Panc1 (cell line): ENCODE results near the gene PGPEP1. TPM values are rescaled to one million over a fixed set of nuclear protein-coding genes. Genes with fewer than 3 reads are reported as not detected.

Source experiments
- ATAC-seq: fragments of 200-7000 bp; cut with Tn5 transposase; 2 replicates; pipeline ENCODE4 v1.9.1; 2020; ENCODE audit warnings: mild to moderate bottlenecking, moderate library complexity
- BruUV-seq: library from RNA; stranded (reverse); fragments of 400-500 nt; replicated peaks from 2 replicates; lab custom pipeline; 2021; lab: Mats Ljungman, UMichigan
- CTCF ChIA-PET: fragments of 300-600 bp; sonication (Branson Sonifier 250); formaldehyde crosslinking; loops from one replicate; lab custom pipeline; 2022; ENCODE audit warnings: antibody characterized with exemption; lab: Charles Lee
- POLR2A ChIA-PET: fragments of 300-600 bp; sonication (Branson Sonifier 250); formaldehyde crosslinking; loops from one replicate; lab custom pipeline; 2022; ENCODE audit warnings: antibody characterized with exemption; lab: Charles Lee
- DNase-seq: peaks from one replicate; pipeline ENCODE4 v3.0.0-alpha.2; 2010; ENCODE audit warnings: low read depth, low spot score
- H3K27ac ChIP-seq: 2 replicates; pipeline ENCODE4 v1.5.1; 2011; ENCODE audit warnings: mild to moderate bottlenecking, low read length, inconsistent platforms
- H3K27me3 ChIP-seq: fragments of 200-500 bp; sonication (Bioruptor generic); 2 replicates; pipeline ENCODE4 v1.6.0; 2014; ENCODE audit warnings: low read length, inconsistent platforms; ENCODE audit not compliant: control insufficient read depth, insufficient read depth
- H3K36me3 ChIP-seq: fragments of 200-500 bp; sonication (Bioruptor generic); 2 replicates; pipeline ENCODE4 v1.5.1; 2014; ENCODE audit warnings: inconsistent platforms, mild to moderate bottlenecking, low read length, moderate library complexity; ENCODE audit not compliant: control insufficient read depth, insufficient read depth
- H3K4me1 ChIP-seq: 2 replicates; pipeline ENCODE4 v1.5.1; 2011; ENCODE audit warnings: inconsistent platforms, mild to moderate bottlenecking, low read length, moderate library complexity; ENCODE audit not compliant: control insufficient read depth, insufficient read depth
- H3K4me3 ChIP-seq, 2 experiments: 2 replicates each; pipeline ENCODE4 v1.5.1; 2011 to 2012; ENCODE audit warnings: low read depth in 2 of 2, low read length in 2 of 2, mild to moderate bottlenecking in 2 of 2, inconsistent platforms in 1 of 2, moderate library complexity in 1 of 2
- H3K9me3 ChIP-seq: fragments of 200-500 bp; sonication (Bioruptor generic); 2 replicates; pipeline ENCODE4 v1.5.1; 2014; ENCODE audit warnings: low read depth, mild to moderate bottlenecking, inconsistent platforms, low read length, moderate library complexity; ENCODE audit not compliant: control insufficient read depth, insufficient read depth
- POLR2AphosphoS5 ChIP-seq: IDR thresholded peaks from 2 replicates; pipeline ENCODE4 v1.6.1; 2012; ENCODE audit warnings: mild to moderate bottlenecking, low read depth, low read length, moderate library complexity
- SIN3A ChIP-seq: IDR thresholded peaks from 2 replicates; pipeline ENCODE4 v1.6.1; 2012; ENCODE audit warnings: low read depth, mild to moderate bottlenecking, low read length, moderate library complexity, borderline replicate concordance; ENCODE audit not compliant: insufficient read depth
- TCF7L2 ChIP-seq: IDR thresholded peaks from 2 replicates; pipeline ENCODE4 v1.6.1; 2011; ENCODE audit warnings: mild to moderate bottlenecking, low read depth, low read length, inconsistent platforms
- in situ Hi-C: cut with HindIII; loops from 2 replicates; pipeline ENCODE4 v1.10.0; 2016; ENCODE audit warnings: low sequenced_read_pairs, low pct_unique_long_range_greater_than_20kb
- intact Hi-C: fragments of 100-400 bp; cut with micrococcal nuclease; formaldehyde crosslinking; loops from one replicate; pipeline ENCODE4 v1.10.0; 2022; ENCODE audit not compliant: unreplicated experiment
- total RNA-seq: library from RNA; stranded (reverse); gene quantifications from one replicate; pipeline ENCODE4 v1.2.1, GENCODE V29; 2021; ENCODE audit not compliant: unreplicated experiment
- TF ChIP-seq, protein P1 (sequence below): fragments of 450-650 bp; IDR thresholded peaks from 2 replicates; pipeline ENCODE4 v1.5.1; 2017; ENCODE audit warnings: mild to moderate bottlenecking
- TF ChIP-seq, protein P2 (sequence below), 2 experiments: IDR thresholded peaks; 2 replicates each; pipeline ENCODE4 v1.6.1; 2011 to 2012; ENCODE audit warnings: low read depth in 2 of 2, control low read depth in 1 of 2, low read length in 1 of 2, mild to moderate bottlenecking in 1 of 2, moderate library complexity in 1 of 2; ENCODE audit not compliant: insufficient read depth in 1 of 2

Gene PGPEP1
- total RNA-seq, 1 experiment from 2014 or later: 36.3 TPM

DNA sequence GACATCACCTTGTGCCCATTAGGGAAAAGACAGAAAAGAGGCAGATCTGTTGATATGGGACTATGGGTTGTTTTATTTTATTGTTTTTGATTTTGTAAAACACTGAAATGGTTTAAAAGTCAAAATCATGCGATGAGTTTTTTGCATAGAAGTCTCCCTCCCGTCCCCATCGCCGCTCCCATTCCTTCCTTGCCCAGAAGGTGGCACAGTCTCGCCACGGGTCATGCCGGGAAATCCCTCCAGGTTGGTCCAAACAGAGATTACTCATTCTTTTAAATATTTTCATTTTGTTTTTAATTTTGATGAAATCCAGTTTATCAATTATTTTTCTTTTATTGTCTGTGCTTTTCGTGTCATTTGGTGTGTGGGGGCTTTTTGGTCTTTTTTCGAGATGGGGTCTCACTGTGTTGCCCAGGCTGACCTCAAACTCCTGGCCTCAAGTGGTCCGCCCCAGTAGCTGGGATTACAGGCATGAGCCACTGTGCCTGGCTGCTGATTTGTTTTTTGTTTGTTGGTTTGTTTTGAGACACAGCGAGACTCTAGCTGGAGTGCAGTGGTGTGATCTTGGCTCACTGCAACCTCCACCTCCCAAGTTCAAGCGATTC lies 9.2 kb downstream of the PGPEP1 start:
- no peak for TF ChIP-seq POLR2AphosphoS5
- TF ChIP-seq, protein P1, sequence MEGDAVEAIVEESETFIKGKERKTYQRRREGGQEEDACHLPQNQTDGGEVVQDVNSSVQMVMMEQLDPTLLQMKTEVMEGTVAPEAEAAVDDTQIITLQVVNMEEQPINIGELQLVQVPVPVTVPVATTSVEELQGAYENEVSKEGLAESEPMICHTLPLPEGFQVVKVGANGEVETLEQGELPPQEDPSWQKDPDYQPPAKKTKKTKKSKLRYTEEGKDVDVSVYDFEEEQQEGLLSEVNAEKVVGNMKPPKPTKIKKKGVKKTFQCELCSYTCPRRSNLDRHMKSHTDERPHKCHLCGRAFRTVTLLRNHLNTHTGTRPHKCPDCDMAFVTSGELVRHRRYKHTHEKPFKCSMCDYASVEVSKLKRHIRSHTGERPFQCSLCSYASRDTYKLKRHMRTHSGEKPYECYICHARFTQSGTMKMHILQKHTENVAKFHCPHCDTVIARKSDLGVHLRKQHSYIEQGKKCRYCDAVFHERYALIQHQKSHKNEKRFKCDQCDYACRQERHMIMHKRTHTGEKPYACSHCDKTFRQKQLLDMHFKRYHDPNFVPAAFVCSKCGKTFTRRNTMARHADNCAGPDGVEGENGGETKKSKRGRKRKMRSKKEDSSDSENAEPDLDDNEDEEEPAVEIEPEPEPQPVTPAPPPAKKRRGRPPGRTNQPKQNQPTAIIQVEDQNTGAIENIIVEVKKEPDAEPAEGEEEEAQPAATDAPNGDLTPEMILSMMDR: peak; percentile 89
- CTCF ChIA-PET: interaction anchor here (0.6 to 0.7 kb wide), 2 partner anchors 24 to 38 kb away, joined by 3 read pairs; no protein-coding TSS in a partner anchor
- intact Hi-C loops: loop anchor here (2.0 kb wide), 1 partner anchor 61 kb away; no protein-coding TSS in a partner anchor
- Histone ChIP-seq H3K4me1 (no peaks in the 10 kb centered on the region), H3K36me3 (no peaks in the 10 kb centered on the region), H3K27ac (peak overlapping the region; percentile 72; the same call in 1 of the 2 replicates), H3K4me3 (no peak overlapping the region), H3K27me3 (no peaks in the 10 kb centered on the region), H3K9me3 (no peaks in the 10 kb centered on the region)
- BruUV-seq: no TSS peak
- peak; percentile 87 for ATAC-seq
- DNase-seq: no peak
- in situ Hi-C loops: no loop called here
- POLR2A ChIA-PET: interaction anchor here (0.6 kb wide), 2 partner anchors 50 to 68 kb away, joined by 3 to 4 read pairs; partner anchors contain the start of gene JUND

DNA sequence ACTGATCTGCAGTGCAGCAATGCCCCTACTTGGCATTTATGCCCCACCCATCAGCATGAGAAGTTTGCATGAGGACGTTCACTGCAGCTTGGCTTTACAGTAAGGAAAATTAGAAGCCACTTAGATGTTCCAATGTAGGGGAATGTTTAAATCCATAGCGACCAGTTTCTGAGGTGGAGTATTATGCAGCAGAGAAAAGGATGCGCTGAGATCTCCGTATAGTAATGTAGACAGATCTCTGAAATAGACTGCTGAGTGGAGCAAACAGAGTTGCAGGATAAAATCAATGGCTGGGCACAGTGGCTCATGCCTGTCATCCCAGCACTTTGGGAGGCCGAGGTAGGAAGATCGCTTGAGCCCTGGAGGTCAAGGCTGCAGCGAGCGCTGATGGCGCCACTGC lies 10.1 kb downstream of the PGPEP1 start:
- peak overlapping the region; percentile 72; the same call in 1 of the 2 replicates for H3K27ac ChIP-seq
- BruUV-seq: TSS peak; percentile 84
- in situ Hi-C loops: no loop called here
- no peak for ATAC-seq
- no peaks in the 10 kb centered on the region for H3K4me1 ChIP-seq
- intact Hi-C loops: no loop called here
- H3K9me3 ChIP-seq: no peaks in the 10 kb centered on the region
- no peak for DNase-seq
- no peak overlapping the region for H3K4me3 ChIP-seq
- ChIA-PET CTCF (no interaction called here), POLR2A (no interaction called here)
- H3K27me3 ChIP-seq: no peaks in the 10 kb centered on the region
- TF ChIP-seq, protein P2, sequence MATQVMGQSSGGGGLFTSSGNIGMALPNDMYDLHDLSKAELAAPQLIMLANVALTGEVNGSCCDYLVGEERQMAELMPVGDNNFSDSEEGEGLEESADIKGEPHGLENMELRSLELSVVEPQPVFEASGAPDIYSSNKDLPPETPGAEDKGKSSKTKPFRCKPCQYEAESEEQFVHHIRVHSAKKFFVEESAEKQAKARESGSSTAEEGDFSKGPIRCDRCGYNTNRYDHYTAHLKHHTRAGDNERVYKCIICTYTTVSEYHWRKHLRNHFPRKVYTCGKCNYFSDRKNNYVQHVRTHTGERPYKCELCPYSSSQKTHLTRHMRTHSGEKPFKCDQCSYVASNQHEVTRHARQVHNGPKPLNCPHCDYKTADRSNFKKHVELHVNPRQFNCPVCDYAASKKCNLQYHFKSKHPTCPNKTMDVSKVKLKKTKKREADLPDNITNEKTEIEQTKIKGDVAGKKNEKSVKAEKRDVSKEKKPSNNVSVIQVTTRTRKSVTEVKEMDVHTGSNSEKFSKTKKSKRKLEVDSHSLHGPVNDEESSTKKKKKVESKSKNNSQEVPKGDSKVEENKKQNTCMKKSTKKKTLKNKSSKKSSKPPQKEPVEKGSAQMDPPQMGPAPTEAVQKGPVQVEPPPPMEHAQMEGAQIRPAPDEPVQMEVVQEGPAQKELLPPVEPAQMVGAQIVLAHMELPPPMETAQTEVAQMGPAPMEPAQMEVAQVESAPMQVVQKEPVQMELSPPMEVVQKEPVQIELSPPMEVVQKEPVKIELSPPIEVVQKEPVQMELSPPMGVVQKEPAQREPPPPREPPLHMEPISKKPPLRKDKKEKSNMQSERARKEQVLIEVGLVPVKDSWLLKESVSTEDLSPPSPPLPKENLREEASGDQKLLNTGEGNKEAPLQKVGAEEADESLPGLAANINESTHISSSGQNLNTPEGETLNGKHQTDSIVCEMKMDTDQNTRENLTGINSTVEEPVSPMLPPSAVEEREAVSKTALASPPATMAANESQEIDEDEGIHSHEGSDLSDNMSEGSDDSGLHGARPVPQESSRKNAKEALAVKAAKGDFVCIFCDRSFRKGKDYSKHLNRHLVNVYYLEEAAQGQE (IDR thresholded peaks at IDR 0.05; ENCODE audit: insufficient read depth in 1 of 2, low read depth in 2 of 2, low read length in 1 of 2): no peak
- TF ChIP-seq, protein P1: no peak
- no peak for TF ChIP-seq TCF7L2
- TF ChIP-seq SIN3A: no peak
- no peak for TF ChIP-seq POLR2AphosphoS5
- no peaks in the 10 kb centered on the region for H3K36me3 ChIP-seq
